PFSK-1 (cell line): ENCODE data around the gene NOL3.

Experiments
- FOXP2 ChIP-seq: optimal IDR thresholded peaks from 2 replicates; pipeline ENCODE3; 2011; ENCODE audit warnings: borderline replicate concordance, control low read depth, inconsistent platforms; ENCODE audit not compliant: insufficient read depth; ENCODE audit errors: extremely low read length, extremely low read depth
- POLR2AphosphoS5 ChIP-seq: IDR thresholded peaks from 2 replicates; pipeline ENCODE4 v1.6.1; 2012; ENCODE audit warnings: low read depth, mild to moderate bottlenecking, control low read depth, low read length, moderate library complexity
- SIN3A ChIP-seq: IDR thresholded peaks from 2 replicates; pipeline ENCODE4 v1.6.1; 2012; ENCODE audit warnings: mild to moderate bottlenecking, low read length, moderate library complexity, borderline replicate concordance; ENCODE audit not compliant: insufficient read depth
- TAF1 ChIP-seq: IDR thresholded peaks from 2 replicates; pipeline ENCODE4 v1.6.1; 2012; ENCODE audit warnings: low read length, control low read depth, borderline replicate concordance; ENCODE audit not compliant: insufficient read depth
- TF ChIP-seq, protein P1 (sequence below), 2 experiments: IDR thresholded peaks; 2 replicates each; pipeline versions ENCODE4 v1.6.1 to v1.8.0; 2011 to 2012; ENCODE audit warnings: low read depth in 2 of 2, low read length in 2 of 2, control low read depth in 1 of 2, inconsistent platforms in 1 of 2, mild to moderate bottlenecking in 1 of 2, moderate library complexity in 1 of 2; ENCODE audit not compliant: insufficient read depth in 1 of 2

Gene NOL3

DNA sequence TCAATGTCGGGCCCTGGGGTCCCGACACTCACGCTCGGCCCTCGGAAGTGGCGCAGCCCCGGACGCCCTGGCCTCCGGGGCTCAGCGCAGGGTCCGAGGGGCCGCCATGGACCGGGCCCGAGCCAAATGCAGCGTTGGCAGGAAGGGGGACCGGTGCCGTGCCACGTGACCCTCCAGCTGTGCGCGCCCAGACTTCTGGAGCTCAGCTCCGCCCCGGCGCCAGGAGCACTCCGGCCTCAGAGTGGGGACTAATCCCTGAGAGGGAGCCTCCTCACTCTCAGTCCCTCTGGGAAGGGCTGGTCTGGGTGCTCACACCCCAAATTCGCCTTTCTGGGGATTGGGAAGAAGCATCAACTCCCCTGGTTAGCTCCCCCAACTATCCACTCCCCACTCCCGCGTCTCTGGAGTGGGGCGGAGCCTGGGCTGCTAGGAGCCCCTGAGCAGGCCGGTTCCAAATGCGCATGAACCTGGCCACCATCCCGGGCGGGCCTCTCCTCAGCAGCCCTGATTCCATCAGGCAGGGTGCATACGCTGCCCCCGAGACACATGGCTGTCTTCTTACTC, 19.4 kb upstream of the NOL3 start, which contains the start of gene B3GNT9:
Gene B3GNT9, minus strand, starts transcription at position 166 of the 564 bp plus-strand sequence. CDS start 513 bp downstream, outside the sequence.
- no peak for TF ChIP-seq POLR2AphosphoS5
- no peak for TF ChIP-seq SIN3A
- TF ChIP-seq FOXP2: no peak
- TF ChIP-seq TAF1: no peak
- TF ChIP-seq, protein P1, sequence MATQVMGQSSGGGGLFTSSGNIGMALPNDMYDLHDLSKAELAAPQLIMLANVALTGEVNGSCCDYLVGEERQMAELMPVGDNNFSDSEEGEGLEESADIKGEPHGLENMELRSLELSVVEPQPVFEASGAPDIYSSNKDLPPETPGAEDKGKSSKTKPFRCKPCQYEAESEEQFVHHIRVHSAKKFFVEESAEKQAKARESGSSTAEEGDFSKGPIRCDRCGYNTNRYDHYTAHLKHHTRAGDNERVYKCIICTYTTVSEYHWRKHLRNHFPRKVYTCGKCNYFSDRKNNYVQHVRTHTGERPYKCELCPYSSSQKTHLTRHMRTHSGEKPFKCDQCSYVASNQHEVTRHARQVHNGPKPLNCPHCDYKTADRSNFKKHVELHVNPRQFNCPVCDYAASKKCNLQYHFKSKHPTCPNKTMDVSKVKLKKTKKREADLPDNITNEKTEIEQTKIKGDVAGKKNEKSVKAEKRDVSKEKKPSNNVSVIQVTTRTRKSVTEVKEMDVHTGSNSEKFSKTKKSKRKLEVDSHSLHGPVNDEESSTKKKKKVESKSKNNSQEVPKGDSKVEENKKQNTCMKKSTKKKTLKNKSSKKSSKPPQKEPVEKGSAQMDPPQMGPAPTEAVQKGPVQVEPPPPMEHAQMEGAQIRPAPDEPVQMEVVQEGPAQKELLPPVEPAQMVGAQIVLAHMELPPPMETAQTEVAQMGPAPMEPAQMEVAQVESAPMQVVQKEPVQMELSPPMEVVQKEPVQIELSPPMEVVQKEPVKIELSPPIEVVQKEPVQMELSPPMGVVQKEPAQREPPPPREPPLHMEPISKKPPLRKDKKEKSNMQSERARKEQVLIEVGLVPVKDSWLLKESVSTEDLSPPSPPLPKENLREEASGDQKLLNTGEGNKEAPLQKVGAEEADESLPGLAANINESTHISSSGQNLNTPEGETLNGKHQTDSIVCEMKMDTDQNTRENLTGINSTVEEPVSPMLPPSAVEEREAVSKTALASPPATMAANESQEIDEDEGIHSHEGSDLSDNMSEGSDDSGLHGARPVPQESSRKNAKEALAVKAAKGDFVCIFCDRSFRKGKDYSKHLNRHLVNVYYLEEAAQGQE (IDR thresholded peaks at IDR 0.05; ENCODE audit: insufficient read depth in 1 of 2, low read depth in 2 of 2, low read length in 2 of 2): no peak

DNA sequence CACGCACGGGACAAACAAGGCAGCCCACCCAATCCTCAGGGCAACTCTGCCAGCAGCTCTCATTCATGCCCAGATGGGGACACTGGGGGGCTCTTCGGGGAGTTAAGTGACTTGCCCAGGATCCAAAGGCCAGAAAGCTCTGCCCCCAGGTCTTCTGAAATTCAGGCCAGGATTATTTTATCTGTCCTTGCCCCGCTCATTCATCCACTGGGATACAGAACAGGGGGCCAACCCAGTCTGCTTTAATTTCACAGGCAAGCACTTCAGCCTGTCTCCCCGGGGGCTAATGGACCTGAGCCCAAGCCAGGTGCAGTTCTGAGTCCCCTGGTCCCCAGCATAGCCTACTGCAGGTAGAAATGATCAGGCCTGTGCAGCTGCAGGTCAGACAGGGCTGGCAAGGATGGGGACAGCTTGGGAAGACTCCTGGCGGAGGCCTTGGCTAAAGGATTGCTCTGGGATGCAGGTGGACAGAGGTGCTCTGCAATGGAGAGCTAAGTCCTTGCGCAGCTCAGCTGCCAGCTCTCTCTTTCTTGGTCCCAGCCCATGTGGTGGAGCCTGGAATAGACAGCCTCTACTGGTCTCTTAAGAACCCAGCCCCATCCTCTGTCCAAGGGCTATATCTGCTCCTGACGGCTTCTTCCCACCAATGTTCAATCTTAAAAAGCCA, 18.8 kb upstream of the NOL3 start:
- TF ChIP-seq FOXP2 (no peak), TAF1 (no peak), SIN3A (no peak), POLR2AphosphoS5 (no peak)
- TF ChIP-seq, protein P1 (IDR thresholded peaks at IDR 0.05; ENCODE audit: insufficient read depth in 1 of 2, low read depth in 2 of 2, low read length in 2 of 2): no peak

DNA sequence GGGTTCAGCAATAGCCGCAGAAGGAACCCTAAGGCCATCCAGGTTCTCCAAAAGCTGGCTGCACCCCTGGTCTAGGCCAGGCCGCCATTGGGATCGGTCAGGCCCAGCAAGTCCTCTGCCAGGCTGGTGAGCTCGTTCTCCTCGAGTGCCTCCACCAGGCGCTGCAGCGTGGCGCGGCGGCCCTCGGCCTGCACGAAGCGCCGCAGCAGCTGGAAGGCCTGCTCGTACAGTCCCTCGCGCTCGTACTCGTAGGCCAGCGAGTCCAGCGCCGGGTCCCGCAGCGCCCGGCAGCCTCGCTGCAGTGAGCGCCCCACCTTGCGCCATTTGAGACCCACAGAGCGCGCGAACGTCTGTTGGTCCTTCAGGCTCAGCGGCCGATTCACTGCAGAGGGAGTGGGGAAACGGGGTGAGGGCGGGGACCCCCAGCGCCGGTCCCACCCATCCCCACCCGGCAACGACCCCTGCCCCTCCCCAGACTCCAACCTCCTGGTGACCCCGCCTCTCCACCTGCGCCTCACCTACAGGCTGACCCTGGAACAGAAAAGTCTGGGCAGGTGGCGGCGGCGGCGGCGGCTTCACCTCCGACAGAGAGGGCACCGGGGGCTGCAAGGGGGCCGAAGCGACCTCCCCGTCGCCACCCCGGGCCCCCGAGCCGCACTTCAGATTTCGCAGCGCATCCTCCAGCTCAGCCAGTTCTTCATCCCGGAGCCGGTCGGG, 15.6 kb upstream of the NOL3 start:
- no peak for TF ChIP-seq FOXP2
- no peak for TF ChIP-seq SIN3A
- TF ChIP-seq, protein P1 (IDR thresholded peaks at IDR 0.05; ENCODE audit: insufficient read depth in 1 of 2, low read depth in 2 of 2, low read length in 2 of 2): no peak
- no peak for TF ChIP-seq POLR2AphosphoS5
- TF ChIP-seq TAF1: no peak

DNA sequence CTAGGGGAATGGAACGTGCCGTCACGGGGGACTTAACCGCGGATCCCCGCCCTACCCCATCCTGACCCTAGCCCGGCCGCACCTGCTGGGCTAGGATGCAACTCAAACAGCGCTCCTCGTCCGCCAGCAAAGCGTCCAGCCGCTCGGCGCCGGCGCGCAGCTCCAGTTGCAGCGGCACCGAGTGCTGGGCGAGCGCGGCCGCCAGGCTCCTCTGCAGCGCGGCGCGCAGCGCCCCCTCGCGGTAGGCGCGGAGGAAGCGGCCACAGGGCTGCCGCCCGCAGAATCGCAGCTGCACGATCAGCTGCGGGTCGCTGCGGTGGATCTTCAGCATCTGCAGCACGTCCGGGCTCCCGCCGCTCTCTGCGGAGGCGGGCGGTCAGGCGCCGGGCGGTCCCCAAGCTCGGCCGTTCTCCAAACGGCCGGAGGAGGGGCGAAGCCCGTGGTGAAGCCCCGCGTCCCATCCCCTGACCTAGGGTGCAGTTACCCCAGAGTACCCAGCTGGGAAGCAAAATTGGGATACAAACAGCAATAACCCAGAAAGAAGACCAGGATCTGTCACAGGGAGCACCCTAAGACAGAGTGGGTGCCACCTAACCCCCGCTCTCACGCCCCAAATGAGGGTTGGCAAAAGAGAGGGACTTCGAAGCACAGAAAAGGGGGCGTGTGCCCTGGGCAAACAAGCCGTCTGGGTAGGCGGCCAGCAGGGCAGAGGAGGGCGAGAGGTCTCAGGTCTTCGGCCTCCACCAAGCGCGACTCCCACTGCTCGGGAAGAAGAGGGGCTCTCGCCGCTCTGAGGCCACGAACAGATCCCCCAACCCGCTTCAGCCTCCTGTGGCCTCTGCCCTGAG, 14.8 kb upstream of the NOL3 start:
- TF ChIP-seq SIN3A: no peak
- TF ChIP-seq FOXP2: peak; percentile 80

DNA sequence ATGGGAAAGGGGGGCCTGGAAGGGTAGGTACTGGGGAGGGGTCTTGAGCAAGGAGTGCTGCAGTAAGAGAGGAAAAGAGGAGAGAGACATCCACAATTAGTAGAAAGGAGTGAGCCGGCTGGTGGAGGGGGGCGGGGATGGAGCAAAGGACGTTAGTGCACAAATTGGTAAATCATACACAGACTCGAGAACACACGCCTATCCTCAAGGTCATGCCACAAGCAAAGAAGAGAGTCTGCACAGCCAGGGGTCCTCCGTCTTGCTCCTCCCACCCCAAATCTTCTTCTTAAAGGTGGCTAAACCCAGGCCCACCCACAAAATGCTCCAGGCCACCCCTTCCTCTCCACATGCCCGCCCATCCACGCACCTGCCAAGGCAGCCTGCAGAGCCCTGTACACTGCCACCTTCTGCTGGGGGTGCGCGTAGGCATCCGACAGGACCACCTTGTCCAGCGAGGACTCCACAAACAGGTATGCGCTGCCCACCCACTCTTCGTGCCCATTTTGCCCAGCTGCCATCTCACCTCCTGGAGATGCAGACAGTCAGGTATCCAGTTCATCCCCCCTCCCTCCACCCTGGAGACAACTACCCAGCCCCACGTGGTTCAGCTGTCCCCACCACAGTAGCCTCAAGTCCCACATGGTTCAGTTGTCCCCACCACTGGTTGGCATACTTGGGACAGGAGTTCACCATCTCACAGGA, 14.0 kb upstream of the NOL3 start:
- TF ChIP-seq, protein P1 (IDR thresholded peaks at IDR 0.05; ENCODE audit: insufficient read depth in 1 of 2, low read depth in 2 of 2, low read length in 2 of 2): no peak
- no peak for TF ChIP-seq POLR2AphosphoS5
- TF ChIP-seq SIN3A: no peak
- no peak for TF ChIP-seq FOXP2
- no peak for TF ChIP-seq TAF1
